Effector memory CD4-positive, alpha-beta T cell (primary cell): ENCODE data around the gene BTN1A1.

ENCODE experiments used
- DNase-seq, 3 donors: peaks; one replicate each; pipeline ENCODE4 v3.0.0-alpha.2; 2020
- H3K27ac ChIP-seq: 2 replicates; pipeline ENCODE4 v1.7.0; 2013; ENCODE audit warnings: mild to moderate bottlenecking, low read length, moderate library complexity; ENCODE audit not compliant: insufficient read depth, poor library complexity, severe bottlenecking
- H3K27me3 ChIP-seq: replicated peaks from 2 replicates; pipeline ENCODE4 v1.7.0; 2013; ENCODE audit warnings: mild to moderate bottlenecking, low read length; ENCODE audit not compliant: insufficient read depth, control insufficient read depth, poor library complexity, severe bottlenecking
- H3K36me3 ChIP-seq: 2 replicates; pipeline ENCODE4 v1.7.0; 2013; ENCODE audit warnings: mild to moderate bottlenecking, low read length, moderate library complexity; ENCODE audit not compliant: control insufficient read depth, insufficient read depth
- H3K4me1 ChIP-seq: 2 replicates; pipeline ENCODE4 v1.7.0; 2013; ENCODE audit warnings: low read length, mild to moderate bottlenecking; ENCODE audit not compliant: control insufficient read depth, insufficient read depth, poor library complexity, severe bottlenecking
- H3K4me3 ChIP-seq: 2 replicates; pipeline ENCODE4 v1.7.0; 2013; ENCODE audit warnings: low read length, low read depth, mild to moderate bottlenecking; ENCODE audit not compliant: insufficient read depth, poor library complexity, severe bottlenecking
- H3K9me3 ChIP-seq: 2 replicates; pipeline ENCODE4 v1.7.0; 2013; ENCODE audit warnings: mild to moderate bottlenecking, low read length, moderate library complexity; ENCODE audit not compliant: control insufficient read depth

Gene BTN1A1

DNA sequence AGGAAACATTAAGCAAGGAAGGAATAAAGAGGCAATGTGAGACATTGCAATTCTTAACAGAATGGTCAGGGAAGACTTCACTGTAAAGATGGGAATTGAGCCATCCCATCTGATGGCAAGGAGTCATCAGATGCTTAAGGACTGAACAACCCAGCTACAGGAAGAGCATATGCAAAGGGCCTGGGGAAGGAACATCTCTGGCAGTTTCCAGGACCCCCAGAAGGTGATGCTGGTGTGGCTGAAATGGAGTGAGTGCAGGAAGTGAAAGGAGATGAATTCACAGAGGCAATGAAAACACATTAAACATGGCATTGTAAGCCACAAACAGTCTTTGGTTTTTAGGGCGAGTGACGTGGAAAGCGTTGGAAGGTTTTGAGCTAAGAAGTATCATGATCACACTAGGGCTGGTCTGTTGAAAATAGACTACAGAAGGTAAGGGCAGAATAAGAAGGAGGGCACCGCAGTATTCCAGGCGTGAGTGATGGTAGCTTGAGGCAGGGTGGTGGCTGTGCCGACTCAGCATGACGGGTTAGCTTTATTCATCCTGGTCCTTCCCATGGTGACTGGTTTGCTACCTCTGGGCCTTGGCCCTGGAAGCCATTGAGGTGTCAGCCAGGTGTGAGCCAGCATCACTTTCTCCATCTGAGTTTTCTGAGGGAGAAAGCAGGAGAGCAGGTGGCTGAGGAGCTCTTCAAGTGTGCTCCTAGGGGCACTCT, 35.5 kb upstream of the BTN1A1 start:
- Histone ChIP-seq H3K4me1 (peaks cover 18% of the 10 kb centered on the region), H3K36me3 (peaks cover 74% of the 10 kb centered on the region), H3K9me3 (no peaks in the 10 kb centered on the region), H3K27ac (no peak overlapping the region), H3K4me3 (no peak overlapping the region), H3K27me3 (no peaks in the 10 kb centered on the region)
- DNase-seq = no peak

DNA sequence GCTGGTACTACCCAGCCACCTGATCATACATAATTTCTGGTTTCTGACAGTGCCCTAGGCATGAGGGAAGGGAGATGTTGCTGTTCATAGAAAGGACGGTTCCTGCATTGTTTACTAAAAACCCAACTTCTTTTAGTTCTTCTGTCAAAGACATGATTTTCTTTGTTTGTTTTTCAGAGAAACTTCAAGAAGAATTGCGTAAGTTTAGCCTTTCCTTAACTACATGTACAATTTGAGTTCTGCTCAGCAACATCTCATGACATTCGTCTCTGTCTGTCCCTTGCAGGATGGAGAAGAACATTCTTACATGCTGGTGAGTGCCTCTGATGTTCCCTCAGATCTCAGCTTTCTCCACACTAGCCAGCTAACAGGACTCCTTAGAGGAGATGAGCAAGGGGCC, 34.3 kb upstream of the BTN1A1 start:
- Histone ChIP-seq H3K36me3 (peaks cover 71% of the 10 kb centered on the region), H3K27me3 (no peaks in the 10 kb centered on the region), H3K27ac (no peak overlapping the region), H3K4me1 (peaks cover 8% of the 10 kb centered on the region), H3K9me3 (no peaks in the 10 kb centered on the region), H3K4me3 (no peak overlapping the region)
- DNase-seq = no peak

DNA sequence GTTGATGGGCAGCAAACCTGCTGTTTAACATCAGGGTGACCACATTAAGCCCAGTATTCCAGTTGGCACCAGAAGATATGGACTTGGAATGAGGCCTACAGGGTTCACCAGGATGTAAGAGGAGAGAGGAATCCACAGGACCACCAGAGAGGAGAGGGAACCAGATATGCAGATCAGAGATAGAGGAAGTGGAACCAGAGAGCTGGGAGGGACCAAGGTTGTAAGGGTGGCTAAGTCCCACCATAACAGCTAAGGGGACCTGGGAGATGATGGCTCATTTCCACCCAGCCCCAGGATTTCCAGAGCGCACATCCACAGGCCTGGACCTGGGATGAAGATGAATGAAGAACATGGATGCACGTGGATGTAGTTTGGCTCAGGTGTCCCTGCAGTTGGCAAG, 31.3 kb upstream of the BTN1A1 start:
- Histone ChIP-seq H3K27me3 (no peaks in the 10 kb centered on the region), H3K4me3 (no peak overlapping the region), H3K4me1 (peaks cover 9% of the 10 kb centered on the region), H3K9me3 (no peaks in the 10 kb centered on the region), H3K27ac (no peak overlapping the region), H3K36me3 (peaks cover 53% of the 10 kb centered on the region)
- DNase-seq = no peak

DNA sequence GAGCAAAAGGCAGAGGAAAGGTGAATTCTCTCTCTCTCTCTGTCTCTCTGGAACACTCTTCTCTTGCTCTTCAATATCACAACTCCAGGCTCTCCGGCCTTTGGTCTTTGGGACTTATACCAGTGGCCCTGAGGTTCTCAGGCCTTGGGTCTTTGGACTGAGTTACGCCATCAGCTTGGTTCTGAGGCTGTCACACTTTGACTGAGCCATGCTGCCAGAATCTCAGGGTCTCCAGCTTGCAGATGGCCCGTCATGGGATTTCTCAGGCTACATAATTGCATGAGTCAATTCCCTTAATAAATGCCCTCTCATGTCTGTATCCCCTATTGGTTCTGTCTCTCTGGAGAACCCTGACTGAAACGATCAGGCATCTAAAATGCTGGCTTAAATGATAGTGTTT, 29.5 kb upstream of the BTN1A1 start:
- no peak for DNase-seq
- Histone ChIP-seq H3K36me3 (peaks cover 35% of the 10 kb centered on the region), H3K4me1 (peaks cover 20% of the 10 kb centered on the region), H3K27ac (no peak overlapping the region), H3K9me3 (no peaks in the 10 kb centered on the region), H3K4me3 (no peak overlapping the region), H3K27me3 (no peaks in the 10 kb centered on the region)

DNA sequence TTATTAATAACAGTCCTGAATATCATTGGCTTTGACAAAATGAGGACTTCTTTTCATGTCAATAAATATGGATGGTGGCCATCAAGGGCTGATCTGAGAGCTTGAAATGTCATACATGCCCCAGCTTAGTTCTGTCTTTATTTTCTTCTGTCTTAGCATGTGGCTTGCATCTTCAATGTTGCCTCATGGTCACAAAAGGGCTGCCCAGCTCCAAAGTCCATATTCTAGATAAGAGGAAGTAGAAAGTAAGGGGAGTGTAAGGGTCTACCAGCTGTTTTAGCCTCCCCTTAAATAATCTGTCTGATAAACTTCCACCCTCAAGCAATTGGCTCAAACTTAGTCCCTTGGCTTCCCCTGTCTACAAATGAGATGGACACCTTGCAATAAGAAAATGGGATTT, 28.1 kb upstream of the BTN1A1 start:
- Histone ChIP-seq H3K27ac (no peak overlapping the region), H3K36me3 (peaks cover 22% of the 10 kb centered on the region), H3K9me3 (no peaks in the 10 kb centered on the region), H3K4me3 (no peak overlapping the region), H3K27me3 (no peaks in the 10 kb centered on the region), H3K4me1 (peaks cover 26% of the 10 kb centered on the region)
- no peak for DNase-seq

DNA sequence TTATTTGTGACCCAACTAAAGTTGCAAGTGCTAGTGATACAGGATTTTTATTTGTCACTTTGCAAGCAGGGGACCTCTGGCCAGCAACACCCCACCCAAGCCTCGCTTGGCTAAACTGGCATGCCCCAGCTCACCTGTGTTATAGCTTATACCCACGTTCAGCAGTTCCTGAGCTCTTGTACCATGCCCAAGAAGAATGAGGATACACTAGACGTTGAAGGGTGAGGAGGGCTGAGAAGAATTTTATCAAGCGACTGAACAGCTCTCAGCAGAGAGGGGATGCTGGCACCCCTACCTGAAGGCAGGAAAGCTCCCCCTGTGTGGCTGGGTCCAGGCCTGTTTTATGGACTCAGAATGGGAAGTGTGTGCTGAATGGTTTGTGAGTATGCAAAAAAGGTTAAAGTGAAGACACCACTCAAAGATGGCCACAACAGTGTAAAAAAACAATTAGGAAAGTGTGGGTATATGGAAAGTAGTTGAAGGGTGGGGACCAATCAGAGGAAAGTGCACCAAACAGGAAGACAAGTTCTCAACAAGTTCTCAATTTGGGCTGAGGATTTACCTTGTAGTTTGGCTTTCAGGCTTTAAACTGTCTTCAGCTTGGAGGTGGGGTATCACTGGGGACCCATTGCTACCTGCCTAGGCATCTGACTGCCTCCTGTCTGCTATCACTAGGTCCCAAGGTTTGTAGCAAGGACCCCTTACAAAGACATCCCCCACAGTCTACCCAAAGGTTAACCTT, 27.4 kb upstream of the BTN1A1 start:
- no peak overlapping the region for H3K4me3 ChIP-seq
- no peak for DNase-seq
- H3K27ac ChIP-seq = peak overlapping the region; percentile 84
- peaks cover 26% of the 10 kb centered on the region for H3K4me1 ChIP-seq
- no peaks in the 10 kb centered on the region for H3K9me3 ChIP-seq
- H3K36me3 ChIP-seq = peaks cover 14% of the 10 kb centered on the region
- no peaks in the 10 kb centered on the region for H3K27me3 ChIP-seq

DNA sequence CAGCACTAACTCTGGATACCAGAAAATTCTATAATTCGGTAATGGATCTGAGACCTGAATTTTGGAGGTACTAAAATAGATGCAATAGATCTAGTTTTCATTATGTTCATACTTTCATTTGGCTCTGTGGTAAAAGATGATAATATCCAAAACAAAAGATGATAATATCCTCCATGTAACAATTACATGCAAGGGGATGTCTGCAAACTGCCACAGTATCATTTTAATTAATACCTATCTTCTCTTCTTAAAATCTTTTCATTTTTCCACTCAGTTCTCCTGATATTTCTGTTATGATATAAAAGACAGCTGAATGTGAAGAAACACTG, 26.7 kb upstream of the BTN1A1 start:
- H3K27me3 ChIP-seq = no peaks in the 10 kb centered on the region
- peaks cover 8% of the 10 kb centered on the region for H3K36me3 ChIP-seq
- no peak for DNase-seq
- peak overlapping the region; percentile 49 for H3K4me3 ChIP-seq
- H3K9me3 ChIP-seq = no peaks in the 10 kb centered on the region
- peaks cover 26% of the 10 kb centered on the region for H3K4me1 ChIP-seq
- peak overlapping the region; percentile 84 for H3K27ac ChIP-seq

DNA sequence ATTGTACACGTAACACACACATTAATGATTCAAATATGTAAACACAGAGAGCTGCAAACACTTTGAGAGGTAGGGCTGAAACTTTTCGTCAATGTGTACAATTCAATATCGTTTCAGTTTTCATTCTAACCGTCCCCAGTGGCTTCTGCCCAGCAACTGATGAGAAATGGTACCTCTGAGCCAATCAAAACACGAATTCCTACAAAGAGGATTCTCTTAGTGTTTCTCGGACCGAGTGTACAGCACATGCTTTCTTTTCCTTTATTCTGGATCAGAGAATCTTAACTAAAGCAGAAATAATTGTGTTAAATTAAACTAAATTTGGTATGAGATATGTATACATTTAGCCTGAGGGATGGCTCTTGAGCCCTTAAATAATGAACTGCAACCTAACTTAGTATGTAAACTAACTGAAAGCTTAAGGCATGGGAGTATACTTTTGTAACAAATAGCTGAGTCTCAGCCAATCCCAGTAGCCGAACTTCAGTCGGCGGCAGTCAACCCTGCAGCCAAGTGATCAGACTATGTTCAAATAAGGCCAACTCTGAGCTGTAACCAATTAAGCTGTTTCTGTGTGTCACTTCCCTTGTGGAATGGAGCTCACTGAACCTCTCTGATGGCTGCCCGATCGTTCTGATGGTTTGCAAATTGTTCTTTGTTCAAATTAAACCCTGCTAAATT, 26.2 kb upstream of the BTN1A1 start:
- peaks cover 3% of the 10 kb centered on the region for H3K36me3 ChIP-seq
- peaks cover 26% of the 10 kb centered on the region for H3K4me1 ChIP-seq
- H3K4me3 ChIP-seq = peak overlapping the region; percentile 50
- H3K9me3 ChIP-seq = no peaks in the 10 kb centered on the region
- DNase-seq = peak; percentile 64 to 75 (median 73)
- H3K27me3 ChIP-seq = no peaks in the 10 kb centered on the region
- H3K27ac ChIP-seq = peak overlapping the region; percentile 84

DNA sequence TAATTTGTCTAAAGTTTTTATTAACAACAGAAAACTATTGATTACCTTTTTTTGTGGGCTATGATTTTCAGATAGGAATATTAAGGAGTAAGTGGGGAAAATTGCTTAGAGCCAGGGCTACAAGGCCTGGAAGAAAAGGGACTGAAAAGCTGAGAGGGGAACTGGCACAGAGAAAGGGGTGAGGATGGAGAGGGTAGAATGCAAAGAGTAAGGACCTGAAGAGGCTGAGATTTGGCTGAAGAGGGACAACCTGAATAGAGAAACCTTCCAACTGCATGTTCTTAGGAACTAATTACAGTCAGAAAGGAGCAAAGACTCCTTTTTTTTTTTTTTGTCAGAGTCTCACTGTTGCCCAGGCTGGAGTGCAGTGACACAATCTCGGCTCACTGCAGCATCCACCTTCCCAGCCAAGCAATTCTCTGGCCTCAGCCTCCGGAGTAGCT, 25.6 kb upstream of the BTN1A1 start:
- Histone ChIP-seq H3K4me1 (peaks cover 26% of the 10 kb centered on the region), H3K27me3 (no peaks in the 10 kb centered on the region)

More for the DNA sequence above, 25.6 kb upstream of the BTN1A1 start:
- Histone ChIP-seq H3K27ac (peak overlapping the region; percentile 84), H3K36me3 (no peaks in the 10 kb centered on the region), H3K4me3 (peak overlapping the region; percentile 50), H3K9me3 (no peaks in the 10 kb centered on the region)
- no peak for DNase-seq
